ENCODE data around the gene HS3ST5.
"Not testable (repeated sequence)": the region's sequence is repeated elsewhere in the genome, so short reads cannot be mapped to it uniquely, and the experiment has no call there.

Gene HS3ST5

DNA sequence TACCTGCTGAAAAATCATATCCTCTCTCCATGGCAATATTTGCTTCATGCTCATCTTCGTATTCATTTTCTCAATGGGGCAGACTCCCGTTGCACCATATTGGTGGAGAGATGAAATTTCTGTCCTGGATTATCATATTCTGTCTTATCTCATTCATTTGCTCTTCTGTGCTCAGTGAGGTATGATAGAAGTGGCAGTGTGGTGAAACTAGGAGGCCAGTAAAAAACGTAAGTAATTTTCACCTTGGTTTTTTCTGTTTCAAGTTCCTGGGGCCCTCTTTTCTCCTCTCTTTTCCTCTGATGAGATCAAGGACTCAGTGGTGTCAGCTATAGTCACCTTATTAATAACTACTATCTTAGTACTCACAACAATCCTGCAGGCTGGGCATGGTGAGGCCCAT is 189.4 kb downstream of the HS3ST5 start:
- no peak for DNase-seq (ENCODE audit: low read depth in 2 of 2)

DNA sequence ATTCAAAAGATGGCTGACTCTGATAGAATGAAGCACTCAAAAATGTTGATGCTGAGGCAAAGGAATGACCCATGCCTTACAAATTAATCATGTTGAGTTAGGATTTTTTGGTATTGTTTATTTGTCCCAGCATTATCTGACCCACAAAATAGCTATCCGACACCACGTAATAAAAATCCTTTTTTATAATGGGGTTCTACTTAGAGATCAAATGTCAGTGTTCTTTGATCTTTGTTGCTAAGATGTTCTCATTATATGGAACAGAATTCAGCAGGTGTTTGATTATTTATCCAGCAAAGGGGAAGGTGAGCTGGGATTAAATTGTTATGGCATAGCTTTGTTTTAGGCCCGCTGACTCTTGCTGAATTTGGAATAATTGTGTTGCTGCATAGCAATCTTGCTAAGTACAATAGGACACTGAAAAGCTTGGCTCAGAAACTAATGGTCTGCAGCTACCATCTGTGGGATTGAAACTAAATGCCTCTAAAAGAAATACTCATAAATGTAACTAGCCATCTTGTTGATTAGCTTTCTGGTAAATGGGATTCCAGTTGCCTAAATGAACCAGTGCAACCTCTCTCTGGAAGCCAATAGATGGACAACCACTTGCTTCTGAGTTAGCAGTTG is 191.6 kb downstream of the HS3ST5 start:
- no peak for DNase-seq (ENCODE audit: low read depth in 2 of 2)

DNA sequence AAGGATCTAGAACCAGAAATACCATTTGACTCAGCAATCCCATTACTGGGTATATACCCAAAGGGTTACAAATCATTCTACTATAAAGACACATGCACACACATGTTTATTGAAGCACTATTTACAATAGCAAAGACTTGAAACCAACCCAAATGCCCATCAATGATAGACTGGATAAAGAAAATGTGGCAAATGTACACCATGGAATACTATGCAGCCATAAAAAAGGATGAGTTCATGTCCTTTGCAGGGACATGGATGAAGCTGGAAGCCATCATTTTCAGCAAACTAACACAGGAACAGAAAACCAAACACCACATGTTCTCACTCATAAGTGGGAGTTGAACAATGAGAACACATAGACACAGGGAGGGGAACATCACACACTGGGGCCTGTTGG is 193.6 kb downstream of the HS3ST5 start:
- DNase-seq (ENCODE audit: low read depth in 2 of 2): not testable (repeated sequence)

DNA sequence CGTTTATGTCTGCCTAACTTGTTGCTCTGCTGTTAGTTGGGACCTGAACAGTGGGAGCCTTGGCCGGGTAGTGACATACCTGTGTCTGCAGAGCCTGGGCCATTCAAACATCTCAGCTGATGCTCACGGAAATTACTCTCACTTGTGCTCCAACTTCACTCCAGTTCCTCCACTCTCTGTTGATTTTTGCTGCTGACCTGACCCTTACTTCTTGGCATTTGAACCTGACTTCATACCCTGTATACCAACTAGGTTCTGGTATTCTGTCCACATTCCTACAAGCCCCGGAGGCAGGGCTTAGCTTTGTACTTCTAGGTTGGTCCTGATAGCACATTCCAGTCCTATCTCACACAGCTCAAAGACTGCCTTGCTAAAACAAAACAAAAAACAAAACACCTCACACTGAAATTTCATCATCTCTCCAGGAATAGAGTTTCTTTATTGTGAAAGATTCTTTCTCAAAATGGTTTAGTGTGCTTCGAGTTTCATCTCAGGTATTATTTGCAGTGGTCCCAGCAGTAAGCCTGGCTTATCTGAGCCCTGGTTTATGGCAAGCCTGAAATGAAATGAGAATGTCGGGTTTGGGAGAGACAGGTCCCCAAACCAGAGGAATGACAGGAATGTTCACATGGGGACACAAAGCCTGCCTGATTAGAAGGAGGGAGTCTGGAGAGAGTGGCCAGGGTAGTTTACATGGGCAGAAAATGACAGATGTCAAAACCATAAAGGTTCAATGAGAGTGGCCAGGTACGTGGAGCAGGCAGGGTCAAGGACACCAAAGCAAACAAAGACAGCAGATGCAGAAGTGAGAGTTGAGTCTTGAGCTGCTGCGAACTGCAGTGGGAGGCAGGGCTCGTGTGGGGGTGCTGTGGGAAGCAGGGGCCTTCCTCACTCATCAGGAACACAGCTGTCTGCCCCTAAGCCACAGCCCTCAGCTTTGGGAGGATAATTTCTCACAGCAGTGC is 197.7 kb downstream of the HS3ST5 start:
- no peak for DNase-seq (ENCODE audit: low read depth in 2 of 2)

DNA sequence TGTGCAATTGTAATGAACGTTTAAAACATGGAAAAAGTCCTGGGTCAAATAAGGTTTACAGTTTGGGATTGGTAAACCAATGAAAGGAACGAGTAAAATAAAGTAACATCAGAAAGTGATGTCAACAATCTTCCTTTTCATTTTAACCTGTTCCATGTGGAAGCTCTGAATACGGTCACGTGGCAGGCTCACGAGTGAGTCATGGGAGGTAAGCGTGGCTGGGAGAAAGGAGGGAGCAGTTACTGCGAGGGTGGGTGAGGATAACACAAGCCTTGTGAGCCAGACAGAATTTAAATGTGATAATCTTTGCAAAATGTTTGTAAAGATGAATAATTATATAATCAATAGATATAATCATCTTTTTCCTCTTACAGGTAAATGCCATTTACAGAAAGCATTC is 200.6 kb downstream of the HS3ST5 start:
- DNase-seq (ENCODE audit: low read depth in 2 of 2): no peak

DNA sequence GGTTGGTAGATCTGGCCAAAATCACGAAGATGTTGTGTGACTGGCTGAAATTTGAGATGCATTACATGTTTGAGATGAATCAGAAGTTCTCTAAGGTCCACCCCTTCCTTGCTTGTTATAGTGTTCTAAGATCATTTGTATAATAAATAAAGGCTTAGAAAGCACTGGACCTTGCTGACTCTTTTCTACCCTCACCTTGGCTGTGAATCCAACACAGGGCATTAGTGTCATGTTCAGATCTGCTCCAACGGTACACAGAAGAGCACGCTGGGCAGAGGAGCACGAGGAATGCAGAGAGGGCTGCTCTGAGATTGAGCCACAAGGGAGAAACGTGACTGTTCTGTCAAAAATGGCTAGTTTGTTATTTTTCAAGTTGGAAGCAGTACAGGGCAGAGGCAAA is 202.4 kb downstream of the HS3ST5 start:
- DNase-seq (ENCODE audit: low read depth in 2 of 2): no peak

DNA sequence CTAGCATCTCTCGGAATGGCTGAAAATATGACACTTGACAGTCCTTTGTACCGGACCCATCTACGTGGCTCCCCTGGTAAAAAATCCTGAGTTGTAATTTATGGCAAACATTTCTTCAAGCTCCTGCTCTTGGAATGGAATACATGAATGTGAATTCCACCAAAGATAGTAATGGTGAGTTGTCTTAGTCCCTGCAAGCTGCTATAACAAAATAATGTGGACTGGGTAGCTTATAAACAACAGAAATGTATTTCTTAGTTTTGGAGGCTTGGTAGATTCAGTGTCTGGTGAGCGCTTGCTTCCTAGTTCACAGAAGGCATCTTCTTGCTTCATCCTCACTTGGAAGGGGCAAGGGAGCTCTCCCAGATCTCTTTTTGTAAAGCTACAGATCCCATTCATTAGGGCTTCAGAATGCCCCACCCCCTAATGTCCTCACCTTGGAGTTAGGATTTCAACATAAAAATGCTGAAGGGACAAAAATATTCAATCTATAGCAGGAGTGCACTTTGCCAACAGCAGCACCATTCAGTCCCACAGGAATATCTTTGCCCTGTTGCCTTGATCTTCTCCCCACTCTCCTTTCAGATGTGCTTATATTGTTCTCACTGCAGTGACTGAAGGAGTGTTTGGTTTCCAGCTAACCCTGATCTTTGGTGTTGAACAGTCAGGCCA is 204.1 kb downstream of the HS3ST5 start:
- no peak for DNase-seq (ENCODE audit: low read depth in 2 of 2)

DNA sequence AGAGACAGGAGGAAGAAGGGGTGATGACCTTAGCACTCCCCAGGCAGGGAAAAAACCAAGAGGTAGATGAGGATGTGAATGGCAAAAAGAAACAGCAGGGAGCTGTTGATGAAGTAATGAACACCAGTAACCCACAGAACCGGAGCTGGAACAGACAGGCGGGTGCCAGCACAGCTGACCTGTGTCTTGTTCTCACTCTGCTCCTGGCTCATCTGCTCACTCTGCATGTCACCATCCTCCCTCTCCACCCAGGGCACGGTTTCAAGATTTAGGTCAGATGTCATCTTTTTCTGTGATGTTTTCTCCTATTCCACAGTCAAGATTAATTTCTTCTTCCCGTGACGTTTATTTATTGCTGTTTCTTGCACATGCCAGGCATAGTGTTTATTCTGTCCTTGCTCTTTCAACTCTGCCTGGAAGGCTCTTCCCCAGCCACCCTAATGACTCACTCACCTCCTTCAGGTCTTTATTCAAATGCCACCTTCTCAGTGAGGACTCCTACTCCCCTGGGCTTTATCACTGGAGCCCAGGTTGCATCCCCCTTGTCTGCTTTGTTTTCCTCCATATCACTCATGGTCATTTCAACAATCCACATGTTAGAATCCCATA is 207.4 kb downstream of the HS3ST5 start:
- no peak for DNase-seq (ENCODE audit: low read depth in 2 of 2)

DNA sequence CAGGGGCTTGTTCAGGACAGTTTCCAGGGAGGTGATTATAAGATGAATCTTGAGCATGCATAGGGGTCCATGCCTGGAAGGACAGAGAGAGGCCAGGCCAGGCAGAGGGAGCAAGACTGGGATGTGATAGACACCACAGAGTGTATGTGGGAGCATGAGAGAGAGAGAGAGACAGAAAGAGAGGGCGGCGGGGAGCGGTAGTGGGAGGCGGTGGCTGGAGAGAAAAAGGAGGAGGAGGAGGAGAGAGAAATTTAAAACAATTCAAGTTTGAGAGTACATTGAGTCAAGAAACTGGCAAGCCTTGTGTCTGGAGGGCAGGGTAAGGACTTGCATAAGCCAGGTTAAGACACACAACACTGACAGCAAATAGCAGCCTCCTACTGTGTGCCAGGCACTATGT is 209.0 kb downstream of the HS3ST5 start:
- no peak for DNase-seq (ENCODE audit: low read depth in 2 of 2)

DNA sequence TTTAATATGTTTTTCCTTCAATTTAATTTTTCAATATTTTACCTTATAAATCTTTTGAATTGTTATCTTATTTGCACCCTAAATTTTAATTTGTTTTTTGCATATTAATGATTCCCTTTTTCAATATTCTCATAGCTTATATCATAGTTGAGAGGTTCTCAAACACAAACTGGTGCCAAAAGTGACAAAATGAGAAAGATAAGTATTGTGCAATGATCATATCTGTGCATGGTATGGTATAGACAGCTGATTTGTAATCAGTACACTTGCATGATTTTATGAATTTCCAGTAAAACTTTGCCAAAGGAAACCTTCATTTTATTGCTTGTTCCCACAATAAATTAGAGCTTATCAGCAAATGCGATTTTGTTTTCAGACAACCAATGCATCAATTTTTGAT is 210.9 kb downstream of the HS3ST5 start:
- no peak for DNase-seq (ENCODE audit: low read depth in 2 of 2)

DNA sequence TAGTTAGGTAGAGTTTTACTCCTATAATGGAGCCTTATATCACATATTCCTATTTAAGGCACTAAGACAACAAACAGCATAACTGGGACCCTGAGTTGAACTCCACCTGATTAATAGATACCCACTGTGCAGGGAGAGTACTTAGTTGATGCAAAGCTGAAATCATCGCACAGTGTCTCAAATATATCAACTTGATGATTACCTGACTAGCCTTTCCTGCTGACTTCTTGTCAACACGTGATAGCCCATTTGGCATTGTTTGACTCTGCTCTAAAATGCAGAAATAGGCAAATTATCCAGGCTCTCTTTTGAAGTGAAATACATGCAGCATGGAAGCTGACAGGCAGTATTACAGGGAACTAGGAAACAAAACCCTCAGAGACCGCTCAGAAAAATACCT is 217.2 kb downstream of the HS3ST5 start:
- DNase-seq (ENCODE audit: low read depth in 2 of 2): no peak

DNA sequence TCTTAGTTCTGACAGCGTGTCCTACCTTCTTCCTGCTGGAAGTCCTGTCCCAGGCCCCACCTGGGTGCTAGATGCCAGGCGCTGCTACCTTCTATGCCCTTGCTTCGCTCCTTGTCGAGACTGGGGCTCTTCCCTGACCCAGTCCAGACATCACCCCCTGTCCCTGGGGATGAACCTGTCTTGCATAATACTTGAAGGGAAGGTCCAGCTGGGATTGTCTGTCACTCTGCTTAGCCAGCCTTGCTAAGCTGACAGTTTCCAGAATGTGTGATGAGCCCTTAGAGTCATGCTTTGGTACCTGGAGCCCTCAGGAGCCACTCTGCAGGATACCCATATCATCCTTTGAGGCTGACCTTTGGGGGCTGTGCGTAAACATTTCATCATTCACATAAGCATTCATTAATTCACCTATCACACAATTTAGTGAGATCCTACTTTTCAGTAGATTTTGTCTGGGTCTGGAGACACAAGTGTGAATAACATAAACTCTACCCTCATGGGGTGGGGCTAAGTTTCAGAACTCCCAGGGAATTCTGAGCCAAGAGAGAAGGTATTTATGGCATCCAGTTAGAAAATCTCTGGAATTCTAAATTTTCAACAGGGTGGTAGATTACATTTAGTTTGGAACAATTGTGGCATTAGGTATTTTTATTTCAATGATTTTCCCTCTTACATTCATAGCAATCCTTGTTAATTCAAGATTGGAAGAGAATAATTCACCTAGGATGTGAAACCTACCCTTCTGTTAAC is 220.7 kb downstream of the HS3ST5 start:
- no peak for DNase-seq (ENCODE audit: low read depth in 2 of 2)

DNA sequence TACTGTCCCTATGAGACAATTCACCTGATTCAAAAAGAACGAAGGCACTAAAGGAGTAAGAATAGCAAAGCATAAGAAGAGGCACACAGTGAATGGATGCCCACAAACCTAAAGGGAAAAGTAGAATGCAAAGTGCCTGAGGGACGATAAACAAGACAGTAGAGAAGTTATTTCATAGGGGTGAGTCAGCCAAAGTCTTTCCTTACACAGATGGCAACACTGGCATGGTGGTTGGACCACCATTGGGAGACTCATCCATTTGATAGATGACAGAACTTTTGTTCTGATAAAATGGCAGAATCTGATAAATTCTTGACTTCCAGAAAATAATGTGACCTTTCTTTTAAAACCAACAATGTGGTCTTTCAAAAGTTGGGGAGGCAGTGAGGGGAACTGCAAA is 223.8 kb downstream of the HS3ST5 start:
- DNase-seq (ENCODE audit: low read depth in 2 of 2): no peak

DNA sequence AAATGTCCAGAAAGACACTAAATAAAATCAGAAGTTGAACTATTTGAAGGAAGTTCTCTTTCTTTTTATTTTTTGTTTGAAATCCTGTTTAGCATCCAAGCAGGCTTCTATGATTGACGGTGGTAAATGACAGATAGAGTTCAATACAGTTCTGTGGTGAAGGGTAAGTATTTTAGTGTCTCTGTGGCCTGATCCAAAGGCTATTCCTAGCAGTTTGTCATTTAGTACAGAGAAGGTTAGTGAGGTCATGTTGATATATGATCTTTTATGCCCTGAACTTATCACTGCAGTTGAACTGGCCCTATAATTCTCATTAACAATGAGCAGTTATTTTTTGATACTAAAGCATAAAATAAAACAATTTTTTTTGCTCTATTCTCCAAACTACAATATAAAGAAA is 227.2 kb downstream of the HS3ST5 start:
- no peak for DNase-seq (ENCODE audit: low read depth in 2 of 2)

DNA sequence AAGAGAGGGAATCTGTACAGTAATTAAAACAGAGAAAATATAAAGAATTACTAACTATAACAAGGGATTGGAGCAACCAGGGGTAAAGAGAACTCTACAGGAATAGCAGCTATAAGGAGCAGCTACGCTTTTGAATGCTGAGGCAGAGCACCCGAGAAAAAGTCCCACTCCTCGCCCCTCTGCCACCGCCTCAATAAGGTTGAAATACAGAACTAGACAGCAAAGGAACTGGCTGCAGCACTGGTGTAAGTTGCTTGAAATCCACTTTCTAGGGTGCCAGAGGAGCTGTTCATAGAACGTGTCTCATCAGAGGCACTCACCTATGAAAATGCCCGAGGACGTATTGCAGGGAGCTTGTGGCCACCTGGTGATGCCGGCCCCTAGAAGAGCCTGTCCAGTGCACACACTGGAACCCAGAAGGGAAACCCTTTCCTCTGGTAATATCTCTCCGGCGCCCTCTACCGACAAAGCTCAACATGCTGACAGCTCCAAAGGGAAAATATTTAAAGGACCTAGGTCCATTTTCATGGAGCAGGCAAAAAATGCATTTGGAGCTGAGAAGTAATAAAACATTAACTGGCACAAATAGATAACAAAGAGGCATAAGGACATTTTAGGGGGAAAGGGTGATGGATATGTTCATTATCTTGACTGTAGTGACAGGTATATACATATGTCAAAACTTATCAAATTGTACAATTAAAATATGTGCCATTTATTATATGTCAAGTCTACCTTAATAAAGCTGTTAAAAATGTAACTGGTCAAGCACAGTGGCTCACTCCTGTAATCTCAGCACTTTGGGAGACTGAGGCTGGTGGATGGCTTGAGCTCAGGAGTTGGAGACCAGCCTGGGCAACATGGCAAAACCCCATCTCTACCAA is 234.5 kb downstream of the HS3ST5 start:
- peak in 1 of 2 donors; percentile 5 for DNase-seq (ENCODE audit: low read depth in 2 of 2)

DNA sequence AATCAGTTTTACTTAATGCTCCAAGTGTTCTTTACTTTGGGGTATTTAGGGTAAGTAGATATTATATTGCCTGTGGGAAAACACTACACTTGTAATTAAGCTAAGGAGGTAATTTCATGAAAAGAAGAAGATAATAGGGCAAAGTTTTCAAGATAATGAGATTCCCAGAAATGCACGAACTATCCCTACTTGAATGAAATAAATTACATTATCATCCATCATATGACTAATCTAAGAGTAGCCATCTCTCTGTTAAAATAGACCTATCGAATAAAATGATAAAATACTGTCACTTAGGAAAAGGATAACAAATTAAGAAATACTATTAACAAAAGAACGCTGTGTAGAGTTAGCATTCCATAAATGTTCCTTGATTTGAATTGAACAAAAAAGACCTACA is 236.8 kb downstream of the HS3ST5 start:
- no peak for DNase-seq (ENCODE audit: low read depth in 2 of 2)

DNA sequence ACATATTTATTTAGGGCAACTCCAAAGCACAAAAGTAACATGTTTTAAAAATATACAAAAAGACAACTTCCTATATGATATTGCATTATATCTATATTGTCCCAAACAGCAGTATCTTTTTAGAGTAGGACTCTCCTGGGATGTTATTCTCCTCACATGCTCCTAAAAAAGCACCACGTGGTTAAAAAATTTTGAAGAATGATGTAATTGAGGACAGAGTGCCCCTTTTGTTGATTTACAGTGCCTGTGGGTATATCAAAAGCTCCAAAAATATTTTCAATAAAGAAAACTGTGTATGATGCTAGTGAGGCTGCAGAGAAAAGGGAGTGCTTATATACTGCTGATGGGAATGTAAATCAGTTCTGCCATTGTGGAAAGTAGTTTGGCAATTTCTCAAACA is 241.6 kb downstream of the HS3ST5 start:
- DNase-seq (ENCODE audit: low read depth in 2 of 2): no peak

DNA sequence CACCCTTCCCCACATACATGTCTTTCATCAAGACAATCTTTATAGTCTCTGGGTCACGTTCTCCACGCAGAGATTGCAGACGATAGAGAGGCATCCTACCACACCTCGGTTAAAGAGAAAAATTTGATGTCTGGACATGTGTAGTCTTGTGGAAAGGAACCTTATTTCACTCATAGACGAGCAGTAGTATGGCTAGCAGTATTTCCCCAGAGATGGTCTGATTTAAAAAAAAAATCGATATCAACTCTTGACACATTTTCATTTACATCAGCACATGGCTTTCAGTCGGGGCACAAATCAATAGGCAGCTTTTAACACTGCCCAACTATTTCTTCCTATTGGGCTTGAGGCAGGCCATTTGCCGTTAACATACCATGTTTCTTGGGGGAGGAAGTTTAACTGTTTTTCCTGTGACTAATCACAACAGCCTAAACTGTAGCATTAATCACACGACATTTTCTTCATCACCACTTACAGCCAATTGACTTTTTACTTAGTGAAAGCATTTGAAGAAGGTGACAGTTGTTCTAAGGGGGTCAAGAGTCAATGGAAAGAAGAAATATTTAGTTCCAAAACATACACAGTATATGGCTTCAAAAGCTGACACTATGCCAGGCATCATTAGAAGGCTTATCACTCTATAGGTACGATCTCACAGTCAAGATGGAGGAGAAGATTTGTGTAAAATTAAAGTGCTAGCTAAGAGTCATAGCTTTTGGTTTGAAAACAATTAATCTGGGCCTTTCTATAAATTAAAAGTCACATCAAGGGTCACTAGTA is 242.4 kb downstream of the HS3ST5 start:
- no peak for DNase-seq (ENCODE audit: low read depth in 2 of 2)

DNA sequence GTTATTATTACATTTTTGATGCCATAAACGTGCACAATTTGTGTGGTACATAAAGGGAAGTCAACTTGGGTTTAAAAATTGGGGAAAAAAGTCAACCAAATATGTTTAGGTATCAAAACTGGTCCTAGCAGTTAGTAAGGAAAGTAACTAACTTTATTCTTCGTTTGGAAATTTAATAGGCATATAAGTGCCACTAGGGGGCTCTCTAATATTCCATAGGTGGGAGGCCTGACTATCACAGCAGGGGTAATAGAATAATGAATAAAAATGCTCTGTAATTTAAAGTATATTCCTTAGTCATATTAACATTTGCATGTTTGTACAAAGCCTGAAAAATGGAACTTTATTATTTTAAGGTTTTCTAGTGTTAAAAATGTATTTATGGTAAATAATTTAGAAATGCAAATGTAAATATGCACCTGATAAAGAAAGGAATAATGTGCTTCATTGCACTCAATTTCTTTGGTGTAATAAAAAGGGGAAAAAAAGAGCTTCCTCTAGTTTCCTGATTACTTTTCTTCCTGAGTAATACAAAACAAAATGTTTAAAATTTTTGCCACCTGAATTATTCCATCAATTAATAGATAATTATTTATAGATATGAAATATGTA is 246.2 kb downstream of the HS3ST5 start:
- no peak for DNase-seq (ENCODE audit: low read depth in 2 of 2)
